DND-41 (cell line): ENCODE results near the gene METRN.

Source experiments
- ATAC-seq: fragments of 200-7000 bp; cut with Tn5 transposase; 3 replicates; pipeline ENCODE4 v1.9.1; 2021; ENCODE audit warnings: low read depth; ENCODE audit not compliant: insufficient read depth
- DNase-seq: peaks from one replicate; pipeline ENCODE4 v3.0.0-alpha.2; 2020
- H2AFZ ChIP-seq: 2 replicates; pipeline ENCODE4 v1.6.0; 2012; ENCODE audit warnings: low read depth, low read length
- H3K27ac ChIP-seq: 2 replicates; pipeline ENCODE4 v1.5.1; 2012; ENCODE audit warnings: low read length, inconsistent platforms
- H3K27me3 ChIP-seq: fragments of 200-600 bp; sonication (generic); 2 replicates; pipeline ENCODE4 v1.6.0; 2012; ENCODE audit warnings: low read length, mild to moderate bottlenecking, inconsistent platforms; ENCODE audit not compliant: insufficient read depth, poor library complexity
- H3K36me3 ChIP-seq: 2 replicates; pipeline ENCODE4 v1.5.1; 2012; ENCODE audit warnings: low read length, inconsistent platforms; ENCODE audit not compliant: insufficient read depth
- H3K4me1 ChIP-seq: 2 replicates; pipeline ENCODE4 v1.5.1; 2012; ENCODE audit warnings: mild to moderate bottlenecking, low read length; ENCODE audit not compliant: insufficient read depth
- H3K4me2 ChIP-seq: 2 replicates; pipeline ENCODE4 v1.6.0; 2012; ENCODE audit warnings: mild to moderate bottlenecking, moderate library complexity, low read length, inconsistent platforms; ENCODE audit not compliant: insufficient read depth
- H3K4me3 ChIP-seq, 2 experiments: fragments of 200-600 bp in 1 of 2; shearing (Covaris generic) in 1 of 2; 2 replicates each; pipeline ENCODE4 v1.5.1; 2012 to 2016; ENCODE audit warnings: inconsistent platforms in 2 of 2, low read length in 2 of 2, mild to moderate bottlenecking in 2 of 2, low read depth in 1 of 2, moderate library complexity in 1 of 2
- H3K79me2 ChIP-seq: 2 replicates; pipeline ENCODE4 v1.6.0; 2012; ENCODE audit warnings: low read length, inconsistent platforms; ENCODE audit not compliant: insufficient read depth
- H3K9ac ChIP-seq: 2 replicates; pipeline ENCODE4 v1.6.0; 2012; ENCODE audit warnings: low read depth, mild to moderate bottlenecking, inconsistent platforms, low read length, moderate library complexity
- H3K9me3 ChIP-seq: 2 replicates; pipeline ENCODE4 v1.5.1; 2012; ENCODE audit warnings: low read length, moderate library complexity, mild to moderate bottlenecking, inconsistent platforms; ENCODE audit not compliant: insufficient read depth, severe bottlenecking
- H4K20me1 ChIP-seq: 2 replicates; pipeline ENCODE4 v1.6.0; 2012; ENCODE audit warnings: low read length; ENCODE audit not compliant: insufficient read depth
- CTCF ChIP-seq: IDR thresholded peaks from 2 replicates; pipeline ENCODE4 v1.5.1; 2012; ENCODE audit warnings: borderline replicate concordance, low read length, moderate library complexity, mild to moderate bottlenecking; ENCODE audit not compliant: poor library complexity, severe bottlenecking; ENCODE audit errors: extremely low read depth
- EZH2 ChIP-seq: IDR thresholded peaks from 3 replicates; pipeline ENCODE4 v1.6.1; 2012; ENCODE audit warnings: borderline replicate concordance, low read depth, mild to moderate bottlenecking, moderate library complexity, low read length, inconsistent platforms; ENCODE audit not compliant: severe bottlenecking

Gene METRN

GRCh38 chr16:720447-720989, 5.6 kb downstream of the METRN start:
- peak overlapping the region; percentile 86 for H3K4me2 ChIP-seq
- DNase-seq = peak; percentile 88
- peaks cover 6% of the 10 kb centered on the region for H3K27me3 ChIP-seq
- peak; percentile 71 for ATAC-seq
- peaks cover 64% of the 10 kb centered on the region for H3K4me1 ChIP-seq
- peaks cover 59% of the 10 kb centered on the region for H4K20me1 ChIP-seq
- TF ChIP-seq CTCF = peak; percentile 21
- TF ChIP-seq EZH2 = no peak
- peak overlapping the region; percentile 79 for H3K27ac ChIP-seq
- H3K4me3 ChIP-seq = peak overlapping the region; percentile 28 to 67; a peak in 3 of 4 replicates
- H3K9ac ChIP-seq = peak overlapping the region; percentile 79
- peaks cover 12% of the 10 kb centered on the region; the same call in 1 of the 2 replicates for H3K36me3 ChIP-seq
- H2AFZ ChIP-seq = peak overlapping the region; percentile 67
- peaks cover 14% of the 10 kb centered on the region for H3K79me2 ChIP-seq
- H3K9me3 ChIP-seq = no peaks in the 10 kb centered on the region

GRCh38 chr16:720990-721764, 6.3 kb downstream of the METRN start, which contains the start of gene ANTKMT:
Gene ANTKMT (plus strand): TSS chr16:721146. CDS start chr16:721275, 129 bp downstream.
- peak within 1 kb of the TSS; percentile 79 for H3K27ac ChIP-seq
- peaks cover 7% of the 10 kb centered on the region for H3K79me2 ChIP-seq
- peak within 1 kb of the TSS; percentile 79 for H3K9ac ChIP-seq
- no peaks in the 10 kb centered on the region for H3K9me3 ChIP-seq
- H2AFZ ChIP-seq = peak within 1 kb of the TSS; percentile 67
- H3K36me3 ChIP-seq = peaks cover 12% of the 10 kb centered on the region; the same call in 1 of the 2 replicates
- TF ChIP-seq CTCF (no peak), EZH2 (no peak)
- DNase-seq (peak; percentile 81), ATAC-seq (peak; percentile 68)
- peak within 1 kb of the TSS; percentile 28 to 67; a peak in 3 of 4 replicates for H3K4me3 ChIP-seq
- H3K27me3 ChIP-seq = peaks cover 6% of the 10 kb centered on the region
- peaks cover 60% of the 10 kb centered on the region for H4K20me1 ChIP-seq
- H3K4me1 ChIP-seq = peaks cover 57% of the 10 kb centered on the region
- peak within 1 kb of the TSS; percentile 86 for H3K4me2 ChIP-seq

- no peak for TF ChIP-seq EZH2
- TF ChIP-seq CTCF = no peak
- peaks cover 6% of the 10 kb centered on the region for H3K27me3 ChIP-seq
- peak overlapping the region in 1 of 2 experiments; percentile 67; a peak in 2 of 4 replicates for H3K4me3 ChIP-seq
- peaks cover 57% of the 10 kb centered on the region for H4K20me1 ChIP-seq
- peaks cover under 1% of the 10 kb centered on the region for H3K79me2 ChIP-seq
- H3K27ac ChIP-seq = peak overlapping the region; percentile 79
- no peak overlapping the region for H2AFZ ChIP-seq
- ATAC-seq = no peak; the same call in 1 of the 3 replicates
- H3K4me2 ChIP-seq = peak overlapping the region; percentile 86
- peak; percentile 30 for DNase-seq
- peaks cover 56% of the 10 kb centered on the region for H3K4me1 ChIP-seq
- no peaks in the 10 kb centered on the region for H3K9me3 ChIP-seq
- H3K36me3 ChIP-seq = peaks cover 5% of the 10 kb centered on the region; the same call in 1 of the 2 replicates
- H3K9ac ChIP-seq = peak overlapping the region; percentile 79
Observed at GRCh38 chr16:721765-722540, 7.0 kb downstream of the METRN start.
